AG09309 (cell line): Measurements from ENCODE around the gene SEMA4F.

ENCODE experiments used
- DNase-seq: peaks from one replicate; pipeline ENCODE4 v3.0.0-alpha.2; 2010; ENCODE audit warnings: low read depth
- H3K4me3 ChIP-seq: 2 replicates; pipeline ENCODE4 v1.5.1; 2011; ENCODE audit warnings: mild to moderate bottlenecking, low read depth, low read length, moderate library complexity; ENCODE audit not compliant: control insufficient read depth
- TF ChIP-seq, protein P1 (sequence below): IDR thresholded peaks from 2 replicates; pipeline ENCODE4 v1.5.1; 2011; ENCODE audit warnings: mild to moderate bottlenecking, low read depth, low read length, inconsistent platforms; ENCODE audit not compliant: insufficient read depth, control insufficient read depth; ENCODE audit errors: missing control alignments

The SEMA4F gene

GRCh38 chr2:74721316-74721715 lies 67.3 kb downstream of the SEMA4F start:
- no peak for DNase-seq
- no peak overlapping the region for H3K4me3 ChIP-seq
- TF ChIP-seq, protein P1, sequence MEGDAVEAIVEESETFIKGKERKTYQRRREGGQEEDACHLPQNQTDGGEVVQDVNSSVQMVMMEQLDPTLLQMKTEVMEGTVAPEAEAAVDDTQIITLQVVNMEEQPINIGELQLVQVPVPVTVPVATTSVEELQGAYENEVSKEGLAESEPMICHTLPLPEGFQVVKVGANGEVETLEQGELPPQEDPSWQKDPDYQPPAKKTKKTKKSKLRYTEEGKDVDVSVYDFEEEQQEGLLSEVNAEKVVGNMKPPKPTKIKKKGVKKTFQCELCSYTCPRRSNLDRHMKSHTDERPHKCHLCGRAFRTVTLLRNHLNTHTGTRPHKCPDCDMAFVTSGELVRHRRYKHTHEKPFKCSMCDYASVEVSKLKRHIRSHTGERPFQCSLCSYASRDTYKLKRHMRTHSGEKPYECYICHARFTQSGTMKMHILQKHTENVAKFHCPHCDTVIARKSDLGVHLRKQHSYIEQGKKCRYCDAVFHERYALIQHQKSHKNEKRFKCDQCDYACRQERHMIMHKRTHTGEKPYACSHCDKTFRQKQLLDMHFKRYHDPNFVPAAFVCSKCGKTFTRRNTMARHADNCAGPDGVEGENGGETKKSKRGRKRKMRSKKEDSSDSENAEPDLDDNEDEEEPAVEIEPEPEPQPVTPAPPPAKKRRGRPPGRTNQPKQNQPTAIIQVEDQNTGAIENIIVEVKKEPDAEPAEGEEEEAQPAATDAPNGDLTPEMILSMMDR, result no peak

- no peak for DNase-seq
- H3K4me3 ChIP-seq, result no peak overlapping the region
- TF ChIP-seq, protein P1, result no peak
Observed at GRCh38 chr2:74724496-74724895, 70.4 kb downstream of the SEMA4F start.

DNA sequence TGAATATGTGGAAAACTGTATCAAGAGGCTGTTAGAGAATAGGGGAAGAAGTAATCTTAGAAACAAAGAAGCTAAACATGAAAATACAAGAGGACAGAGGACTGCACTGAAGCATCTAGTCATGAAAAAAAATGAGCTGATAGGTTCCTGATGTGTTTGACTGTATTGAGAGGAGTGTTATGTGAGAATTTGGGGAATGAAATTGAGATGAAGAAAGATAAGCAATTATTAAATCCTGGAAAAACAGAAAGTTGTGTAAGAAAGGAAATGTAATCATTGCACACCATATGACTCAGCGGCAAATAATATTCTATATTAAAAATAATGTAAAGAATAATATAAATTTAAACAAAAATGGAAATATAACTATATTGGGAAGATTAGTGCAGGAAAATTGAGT lies 71.2 kb downstream of the SEMA4F start:
- no peak overlapping the region for H3K4me3 ChIP-seq
- TF ChIP-seq, protein P1, result no peak
- DNase-seq, result no peak

- no peak for DNase-seq
- TF ChIP-seq, protein P1, result no peak
- H3K4me3 ChIP-seq, result no peak overlapping the region
Observed at GRCh38 chr2:74728842-74729241, 74.8 kb downstream of the SEMA4F start.

- TF ChIP-seq, protein P1, result no peak
- no peak overlapping the region for H3K4me3 ChIP-seq
- no peak for DNase-seq
Observed at GRCh38 chr2:74730530-74730929, 76.5 kb downstream of the SEMA4F start.
